A673 (cell line): ENCODE data around the gene PPARG. TPM values are rescaled to one million over a fixed set of nuclear protein-coding genes. Genes with fewer than 3 reads are reported as not detected.

ENCODE experiments used
- BruUV-seq: library from RNA; stranded (reverse); fragments of 400-500 nt; replicated peaks from 2 replicates; lab custom pipeline; 2021; lab: Mats Ljungman, UMichigan
- CTCF ChIA-PET: fragments of 300-600 bp; sonication (Branson Sonifier 250); formaldehyde crosslinking; loops from one replicate; lab custom pipeline; 2022; ENCODE audit warnings: antibody characterized with exemption; lab: Charles Lee
- POLR2A ChIA-PET: fragments of 300-600 bp; sonication (Branson Sonifier 250); formaldehyde crosslinking; loops from one replicate; lab custom pipeline; 2022; ENCODE audit warnings: antibody characterized with exemption; ENCODE audit not compliant: low non-redundant PET; lab: Charles Lee
- DNase-seq: peaks from one replicate; pipeline ENCODE4 v3.0.0-alpha.2; 2015; ENCODE audit warnings: low spot score
- H3K27ac ChIP-seq: fragments of 200-600 bp; sonication (generic); 2 replicates; pipeline ENCODE4 v1.5.1; 2016; ENCODE audit warnings: mixed run types, low read depth, mild to moderate bottlenecking, mixed read lengths, antibody characterized with exemption, low read length; ENCODE audit not compliant: poor library complexity, severe bottlenecking
- H3K27me3 ChIP-seq: fragments of 200-600 bp; sonication (generic); replicated peaks from 2 replicates; pipeline ENCODE4 v1.6.1; 2017; ENCODE audit warnings: mixed run types, low read depth, mild to moderate bottlenecking, mixed read lengths, antibody characterized with exemption, low read length; ENCODE audit not compliant: insufficient read depth, poor library complexity
- H3K36me3 ChIP-seq: fragments of 200-600 bp; sonication (generic); 2 replicates; pipeline ENCODE4 v1.6.1; 2016; ENCODE audit warnings: mixed run types, mild to moderate bottlenecking, mixed read lengths, antibody characterized with exemption, low read length; ENCODE audit not compliant: insufficient read depth, poor library complexity, severe bottlenecking
- H3K4me1 ChIP-seq: fragments of 200-600 bp; sonication (generic); 2 replicates; pipeline ENCODE4 v1.6.1; 2017; ENCODE audit warnings: mixed run types, mild to moderate bottlenecking, mixed read lengths, antibody characterized with exemption, low read length; ENCODE audit not compliant: insufficient read depth, poor library complexity, severe bottlenecking
- H3K4me3 ChIP-seq: fragments of 200-600 bp; sonication (generic); 2 replicates; pipeline ENCODE4 v1.5.1; 2016; ENCODE audit warnings: low read depth, mixed run types, mild to moderate bottlenecking, mixed read lengths, low read length; ENCODE audit not compliant: poor library complexity, severe bottlenecking
- H3K9me3 ChIP-seq: fragments of 200-600 bp; sonication (generic); 2 replicates; pipeline ENCODE4 v1.6.1; 2016; ENCODE audit warnings: mixed run types, low read depth, mild to moderate bottlenecking, mixed read lengths, antibody characterized with exemption, low read length; ENCODE audit not compliant: poor library complexity, severe bottlenecking
- EZH2 ChIP-seq: fragments of 200-600 bp; sonication (generic); IDR thresholded peaks from 2 replicates; pipeline ENCODE4 v1.6.1; 2017; ENCODE audit warnings: borderline replicate concordance, low read depth, mild to moderate bottlenecking, mixed read lengths, antibody characterized with exemption, low read length; ENCODE audit not compliant: poor library complexity, severe bottlenecking
- intact Hi-C: fragments of 100-400 bp; cut with micrococcal nuclease; formaldehyde crosslinking; loops from one replicate; pipeline ENCODE4 v1.10.0; 2022; ENCODE audit not compliant: unreplicated experiment
- total RNA-seq: library from RNA; stranded (reverse); gene quantifications from 2 replicates; pipeline ENCODE4 v1.2.3, GENCODE V29; 2021
- TF ChIP-seq, protein P1 (sequence below): fragments of 300-800, 200-600 bp; sonication (generic); conservative IDR thresholded peaks from 2 replicates; pipeline ENCODE4 v1.5.1; 2017; ENCODE audit warnings: low read depth, mild to moderate bottlenecking, antibody characterized with exemption, low read length, moderate library complexity, mixed read lengths

PPARG gene
- total RNA-seq, 1 experiment from 2014 or later = 0.62 TPM

DNA sequence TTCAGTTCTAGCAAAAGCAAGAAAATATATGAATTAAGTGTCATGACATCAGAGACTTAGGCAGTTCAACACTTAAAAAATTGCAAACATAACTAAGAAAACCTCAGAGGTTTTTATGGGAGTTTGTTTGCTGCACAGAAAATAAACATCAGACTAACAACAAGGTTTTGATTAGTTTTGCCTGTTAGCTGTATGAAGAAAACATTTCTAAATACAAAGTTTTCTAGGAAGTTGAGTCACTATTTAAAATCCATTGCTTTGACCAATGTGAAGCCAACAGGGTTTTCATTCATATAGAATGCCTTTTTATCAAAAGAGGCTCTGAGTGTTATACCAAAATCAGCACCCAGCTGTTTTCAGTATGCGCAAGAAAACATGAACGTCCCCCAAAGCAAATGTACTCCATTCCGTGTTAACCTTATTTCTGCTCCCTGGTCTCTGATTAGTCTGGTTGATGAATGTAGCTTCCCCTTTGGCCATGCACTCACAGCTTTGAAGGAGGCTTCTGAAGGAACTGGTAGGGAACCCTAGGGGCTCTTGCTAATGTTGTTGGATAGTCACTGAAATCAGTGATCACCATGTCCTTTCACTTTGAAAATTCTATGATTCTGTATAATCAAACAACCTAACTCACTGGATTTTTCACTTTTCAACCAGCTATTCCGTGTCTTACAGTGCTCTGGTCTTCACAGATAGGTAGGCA, 105.8 kb downstream of the PPARG start:
- Histone ChIP-seq H3K4me1 (peaks cover 36% of the 10 kb centered on the region), H3K9me3 (no peaks in the 10 kb centered on the region), H3K36me3 (no peaks in the 10 kb centered on the region), H3K4me3 (no peak overlapping the region), H3K27ac (peak overlapping the region; percentile 32), H3K27me3 (peaks cover 12% of the 10 kb centered on the region)
- TF ChIP-seq EZH2 = no peak
- TF ChIP-seq, protein P1, sequence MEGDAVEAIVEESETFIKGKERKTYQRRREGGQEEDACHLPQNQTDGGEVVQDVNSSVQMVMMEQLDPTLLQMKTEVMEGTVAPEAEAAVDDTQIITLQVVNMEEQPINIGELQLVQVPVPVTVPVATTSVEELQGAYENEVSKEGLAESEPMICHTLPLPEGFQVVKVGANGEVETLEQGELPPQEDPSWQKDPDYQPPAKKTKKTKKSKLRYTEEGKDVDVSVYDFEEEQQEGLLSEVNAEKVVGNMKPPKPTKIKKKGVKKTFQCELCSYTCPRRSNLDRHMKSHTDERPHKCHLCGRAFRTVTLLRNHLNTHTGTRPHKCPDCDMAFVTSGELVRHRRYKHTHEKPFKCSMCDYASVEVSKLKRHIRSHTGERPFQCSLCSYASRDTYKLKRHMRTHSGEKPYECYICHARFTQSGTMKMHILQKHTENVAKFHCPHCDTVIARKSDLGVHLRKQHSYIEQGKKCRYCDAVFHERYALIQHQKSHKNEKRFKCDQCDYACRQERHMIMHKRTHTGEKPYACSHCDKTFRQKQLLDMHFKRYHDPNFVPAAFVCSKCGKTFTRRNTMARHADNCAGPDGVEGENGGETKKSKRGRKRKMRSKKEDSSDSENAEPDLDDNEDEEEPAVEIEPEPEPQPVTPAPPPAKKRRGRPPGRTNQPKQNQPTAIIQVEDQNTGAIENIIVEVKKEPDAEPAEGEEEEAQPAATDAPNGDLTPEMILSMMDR = no peak
- CTCF ChIA-PET = no interaction called here
- BruUV-seq = no TSS peak
- intact Hi-C loops = no loop called here
- no peak for DNase-seq
- POLR2A ChIA-PET = no interaction called here

GRCh38 chr3:12395349-12396012, 106.6 kb downstream of the PPARG start:
- intact Hi-C loops = no loop called here
- CTCF ChIA-PET = no interaction called here

DNA sequence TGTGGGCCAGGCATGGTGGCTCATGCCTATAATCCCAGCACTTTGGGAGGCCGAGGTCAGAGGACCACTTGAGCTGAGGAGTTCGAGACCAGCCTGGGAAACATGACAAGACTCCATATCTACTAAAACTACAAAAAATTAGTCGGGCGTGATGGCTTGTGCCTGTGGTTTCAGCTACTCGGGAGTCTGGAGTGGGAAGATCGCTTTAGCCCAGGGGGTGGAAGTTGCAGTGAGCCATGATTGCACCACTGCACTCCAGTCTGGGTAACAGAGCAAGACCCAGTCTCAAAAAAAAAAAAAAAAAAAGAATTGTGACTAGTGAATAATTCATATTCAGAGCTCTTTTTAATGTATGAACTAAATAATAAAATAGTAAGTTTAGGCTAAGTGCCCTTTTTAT, 107.6 kb downstream of the PPARG start:
- TF ChIP-seq, protein P1 = no peak
- TF ChIP-seq EZH2 = no peak
- intact Hi-C loops = no loop called here
- H3K9me3 ChIP-seq = no peaks in the 10 kb centered on the region
- peaks cover 31% of the 10 kb centered on the region for H3K4me1 ChIP-seq
- no peaks in the 10 kb centered on the region for H3K36me3 ChIP-seq
- H3K4me3 ChIP-seq = no peak overlapping the region
- CTCF ChIA-PET = no interaction called here
- DNase-seq = no peak
- no peak overlapping the region for H3K27ac ChIP-seq
- peaks cover 20% of the 10 kb centered on the region for H3K27me3 ChIP-seq
- BruUV-seq = no TSS peak
- POLR2A ChIA-PET = no interaction called here

More at GRCh38 chr3:12395349-12396012, 106.6 kb downstream of the PPARG start:
- H3K9me3 ChIP-seq = no peaks in the 10 kb centered on the region
- peaks cover 36% of the 10 kb centered on the region for H3K4me1 ChIP-seq
- no peaks in the 10 kb centered on the region for H3K36me3 ChIP-seq
- TF ChIP-seq, protein P1 = no peak
- TF ChIP-seq EZH2 = no peak
- peaks cover 14% of the 10 kb centered on the region for H3K27me3 ChIP-seq
- BruUV-seq = no TSS peak
- H3K4me3 ChIP-seq = no peak overlapping the region
- POLR2A ChIA-PET = no interaction called here
- H3K27ac ChIP-seq = no peak overlapping the region
- no peak for DNase-seq
